ENCODE measurements around the gene PACC1.

- TF ChIP-seq CTCF (IDR thresholded peaks at IDR 0.05) (no peak), POLR2A (IDR thresholded peaks at IDR 0.05) (no peak)
These were observed 20.3 kb upstream of the PACC1 start for GRCh38 chr1:212434992-212435391.

Measured in body of pancreas (tissue), 4 donors.